HCT116 (cell line): ENCODE data around the gene ADD2. TPM values are rescaled to one million over a fixed set of nuclear protein-coding genes. Genes with fewer than 3 reads are reported as not detected.

ENCODE experiments used
- ATAC-seq: fragments of 200-7000 bp; cut with Tn5 transposase; 2 replicates; pipeline ENCODE4 v1.9.1; 2020; ENCODE audit warnings: mild to moderate bottlenecking, moderate library complexity
- BruUV-seq: library from RNA; stranded (reverse); fragments of 400-500 nt; replicated peaks from 2 replicates; lab custom pipeline; 2021; lab: Mats Ljungman, UMichigan
- CTCF ChIA-PET: fragments of 300-600 bp; sonication (Branson Sonifier 250); formaldehyde crosslinking; loops from one replicate; lab custom pipeline; 2021; ENCODE audit warnings: antibody characterized with exemption; lab: Charles Lee
- POLR2A ChIA-PET: fragments of 300-600, 350-600 bp; sonication (Branson Sonifier 250); formaldehyde crosslinking; loops from one replicate; lab custom pipeline; 2021; ENCODE audit warnings: antibody characterized with exemption; lab: Charles Lee
- RAD21 ChIA-PET, 2 experiments: fragments of 300-600 bp; sonication (Branson Sonifier 250); formaldehyde crosslinking; loops; one replicate each; lab custom pipeline; 2023; ENCODE audit warnings: low total read pairs in 2 of 2; ENCODE audit not compliant: uncharacterized antibody in 2 of 2, unreplicated experiment in 2 of 2, low non-redundant PET in 1 of 2; lab: Charles Lee
- DNase-seq: peaks from one replicate; pipeline ENCODE4 v3.0.0-alpha.2; 2010; ENCODE audit warnings: low read depth, low spot score
- H2AFZ ChIP-seq: fragments of 200-600 bp; shearing (Covaris generic), sonication (generic); 2 replicates; pipeline ENCODE4 v1.6.1; 2017; ENCODE audit warnings: low read depth, mixed run types, mixed read lengths, antibody characterized with exemption, low read length; ENCODE audit not compliant: poor library complexity, severe bottlenecking
- H3K27ac ChIP-seq: 2 replicates; pipeline ENCODE4 v1.5.1; 2012; ENCODE audit warnings: low read depth, low read length
- H3K27me3 ChIP-seq: fragments of 200-600 bp; sonication (generic); 2 replicates; pipeline ENCODE4 v1.6.1; 2016; ENCODE audit warnings: mixed run types, low read length, mixed read lengths; ENCODE audit not compliant: insufficient read depth
- H3K36me3 ChIP-seq, 2 experiments: fragments of 200-500 bp in 1 of 2; fragments of 200-600 bp in 1 of 2; sonication (Bioruptor generic) in 1 of 2; sonication (generic) in 1 of 2; 2 replicates each; pipeline versions ENCODE4 v1.5.1 to v1.6.1; 2014 to 2016; ENCODE audit warnings: low read length in 2 of 2, inconsistent platforms in 1 of 2, mixed read lengths in 1 of 2, mixed run types in 1 of 2; ENCODE audit not compliant: insufficient read depth in 2 of 2, control insufficient read depth in 1 of 2
- H3K4me1 ChIP-seq, 2 experiments: fragments of 200-600 bp in 1 of 2; sonication (generic) in 1 of 2; 2 replicates each; pipeline versions ENCODE4 v1.5.1 to v1.6.1; 2012 to 2017; ENCODE audit warnings: low read length in 2 of 2, inconsistent platforms in 1 of 2, mild to moderate bottlenecking in 1 of 2, mixed read lengths in 1 of 2, mixed run types in 1 of 2, moderate library complexity in 1 of 2; ENCODE audit not compliant: insufficient read depth in 2 of 2, control insufficient read depth in 1 of 2
- H3K4me2 ChIP-seq: fragments of 200-600 bp; sonication (generic); 2 replicates; pipeline ENCODE4 v1.6.1; 2017; ENCODE audit warnings: mixed run types, low read length, mixed read lengths
- H3K4me3 ChIP-seq, 2 experiments: fragments of 200-600 bp in 1 of 2; sonication (generic) in 1 of 2; replicated peaks in 1 of 2; 2 replicates each; pipeline ENCODE4 v1.5.1; 2011 to 2016; ENCODE audit warnings: low read length in 2 of 2, control low read depth in 1 of 2, low read depth in 1 of 2, mild to moderate bottlenecking in 1 of 2, mixed read lengths in 1 of 2, mixed run types in 1 of 2
- H3K79me2 ChIP-seq: fragments of 200-600 bp; sonication (generic); 2 replicates; pipeline ENCODE4 v1.6.1; 2017; ENCODE audit warnings: mild to moderate bottlenecking, mixed run types, low read length, moderate library complexity, mixed read lengths; ENCODE audit not compliant: insufficient read depth
- H3K9ac ChIP-seq: fragments of 200-600 bp; sonication (generic); 2 replicates; pipeline ENCODE4 v1.6.1; 2016; ENCODE audit warnings: low read length, mixed read lengths
- H3K9me2 ChIP-seq: fragments of 200-600 bp; sonication (generic), shearing (Covaris generic); 2 replicates; pipeline ENCODE4 v1.6.1; 2017; ENCODE audit warnings: mixed run types, mild to moderate bottlenecking, moderate library complexity; ENCODE audit not compliant: insufficient read depth
- H3K9me3 ChIP-seq, 2 experiments: fragments of 200-500 bp in 1 of 2; fragments of 200-600 bp in 1 of 2; sonication (Bioruptor generic) in 1 of 2; sonication (generic) in 1 of 2; 2 replicates each; pipeline ENCODE4 v1.6.1; 2014 to 2017; ENCODE audit warnings: low read length in 2 of 2, mixed read lengths in 2 of 2, inconsistent platforms in 1 of 2, low read depth in 1 of 2, mild to moderate bottlenecking in 1 of 2, mixed run types in 1 of 2, moderate library complexity in 1 of 2; ENCODE audit not compliant: control insufficient read depth in 1 of 2, insufficient read depth in 1 of 2
- H4K20me1 ChIP-seq: fragments of 200-600 bp; sonication (generic), shearing (Covaris generic); 2 replicates; pipeline ENCODE4 v1.6.1; 2017; ENCODE audit warnings: mixed run types, mild to moderate bottlenecking, moderate library complexity; ENCODE audit not compliant: insufficient read depth
- CBX3 ChIP-seq: IDR thresholded peaks from 2 replicates; pipeline ENCODE4 v1.6.1; 2012; ENCODE audit warnings: low read depth
- EZH2phosphoT487 ChIP-seq: fragments of 200-600 bp; IDR thresholded peaks from 2 replicates; pipeline ENCODE4 v1.6.1; 2018; ENCODE audit warnings: antibody characterized with exemption, borderline replicate concordance
- JUND ChIP-seq: IDR thresholded peaks from 2 replicates; pipeline ENCODE4 v1.6.1; 2012
- RAD21 ChIP-seq: IDR thresholded peaks from 2 replicates; pipeline ENCODE4 v1.6.1; 2012; ENCODE audit warnings: low read depth, mild to moderate bottlenecking
- SIN3A ChIP-seq: IDR thresholded peaks from 2 replicates; pipeline ENCODE4 v1.6.1; 2012; ENCODE audit warnings: low read depth
- SRF ChIP-seq: IDR thresholded peaks from 2 replicates; pipeline ENCODE4 v1.6.1; 2012; ENCODE audit warnings: low read depth
- TCF7L2 ChIP-seq: IDR thresholded peaks from 2 replicates; pipeline ENCODE4 v1.7.0; 2011; ENCODE audit warnings: borderline replicate concordance, inconsistent platforms; ENCODE audit not compliant: insufficient read depth, insufficient read length; ENCODE audit errors: extremely low read depth
- YY1 ChIP-seq: IDR thresholded peaks from 2 replicates; pipeline ENCODE4 v1.6.1; 2011; ENCODE audit warnings: low read length, low read depth, moderate library complexity, mild to moderate bottlenecking; ENCODE audit not compliant: insufficient replicate concordance; ENCODE audit errors: extremely low read depth
- ZFX ChIP-seq: fragments of 450-650 bp; IDR thresholded peaks from 2 replicates; pipeline ENCODE4 v1.6.1; 2017
- ZNF274 ChIP-seq: fragments of 200-500 bp; sonication (Bioruptor generic); IDR thresholded peaks from 2 replicates; pipeline ENCODE4 v1.6.1; 2014; ENCODE audit warnings: mild to moderate bottlenecking, low read depth, low read length, inconsistent platforms
- intact Hi-C: fragments of 100-400 bp; cut with micrococcal nuclease; formaldehyde crosslinking; loops from 2 replicates; pipeline ENCODE4 v1.10.0; 2022
- total RNA-seq: library from RNA; stranded (reverse); gene quantifications from one replicate; pipeline ENCODE4 v1.2.1, GENCODE V29; 2021; ENCODE audit not compliant: unreplicated experiment
- TF ChIP-seq, protein P1 (sequence below): IDR thresholded peaks from 2 replicates; pipeline ENCODE4 v1.6.1; 2012
- TF ChIP-seq, protein P2 (sequence below): IDR thresholded peaks from 2 replicates; pipeline ENCODE4 v1.6.1; 2011; ENCODE audit warnings: mild to moderate bottlenecking, low read length, moderate library complexity; ENCODE audit not compliant: insufficient replicate concordance; ENCODE audit errors: extremely low read depth
- TF ChIP-seq, protein P3 (sequence below): IDR thresholded peaks from 2 replicates; pipeline ENCODE4 v1.6.1; 2012; ENCODE audit warnings: low read depth

Gene ADD2
- total RNA-seq, 1 experiment from 2014 or later: 0.15 TPM

DNA sequence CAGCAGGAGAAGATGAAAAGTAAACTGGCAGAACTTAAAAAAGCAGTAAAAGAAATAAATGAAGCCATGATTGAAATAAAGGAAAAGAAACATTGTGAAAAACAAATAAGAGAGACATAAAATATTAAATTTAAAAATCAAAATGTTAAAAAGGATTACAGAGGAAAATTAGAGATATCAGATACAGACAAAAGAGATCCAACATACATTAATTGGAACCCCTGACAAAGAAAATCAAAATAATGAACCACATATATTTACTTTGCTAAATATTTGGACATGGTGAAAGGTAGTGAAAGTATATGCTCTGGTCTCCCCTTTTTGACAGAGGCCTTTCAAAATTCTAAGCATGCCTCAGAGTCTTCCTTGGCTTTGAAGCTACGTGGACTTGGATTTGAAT is 134.5 kb downstream of the ADD2 start:
- Histone ChIP-seq H3K27ac (no peak overlapping the region), H3K9me2 (no peaks in the 10 kb centered on the region), H3K9me3 (no peaks in the 10 kb centered on the region), H3K27me3 (no peaks in the 10 kb centered on the region), H3K4me2 (no peak overlapping the region), H3K36me3 (no peaks in the 10 kb centered on the region), H3K4me3 (no peak overlapping the region), H2AFZ (no peak overlapping the region), H4K20me1 (no peaks in the 10 kb centered on the region), H3K9ac (no peak overlapping the region), H3K79me2 (no peaks in the 10 kb centered on the region), H3K4me1 (no peaks in the 10 kb centered on the region)
- ChIA-PET POLR2A (no interaction called here), CTCF (no interaction called here), RAD21 (no interaction called here)
- TF ChIP-seq SIN3A: no peak
- DNase-seq (no peak), ATAC-seq (no peak)
- no TSS peak for BruUV-seq
- intact Hi-C loops: no loop called here

DNA sequence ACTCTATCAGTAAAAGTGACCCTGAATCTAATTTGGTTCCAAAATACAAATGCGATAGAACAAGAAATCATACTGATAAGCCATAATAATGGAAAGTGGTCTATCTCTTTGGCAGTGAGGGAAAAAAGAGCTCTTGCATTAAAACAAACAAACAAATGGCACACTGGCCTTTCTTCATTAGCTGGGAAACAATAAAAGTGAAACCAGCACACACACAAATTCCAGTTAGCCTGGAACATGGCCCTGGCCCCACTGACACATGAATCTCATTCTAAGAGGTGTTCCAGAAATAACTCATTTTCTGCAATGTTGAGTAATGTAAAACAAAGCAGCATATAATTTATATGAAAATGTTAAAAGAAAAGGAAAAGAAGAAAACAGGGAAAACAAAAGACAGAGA is 135.0 kb downstream of the ADD2 start:
- no peak for ATAC-seq
- no TSS peak for BruUV-seq
- Histone ChIP-seq H3K36me3 (no peaks in the 10 kb centered on the region), H2AFZ (no peak overlapping the region), H3K4me2 (no peak overlapping the region), H3K4me1 (no peaks in the 10 kb centered on the region), H4K20me1 (no peaks in the 10 kb centered on the region), H3K9me3 (no peaks in the 10 kb centered on the region), H3K4me3 (no peak overlapping the region), H3K27me3 (no peaks in the 10 kb centered on the region), H3K79me2 (no peaks in the 10 kb centered on the region), H3K9ac (no peak overlapping the region), H3K27ac (no peak overlapping the region), H3K9me2 (no peaks in the 10 kb centered on the region)
- POLR2A ChIA-PET: no interaction called here
- intact Hi-C loops: no loop called here
- CTCF ChIA-PET: interaction anchor here (1.0 kb wide), 1 partner anchor 11 kb away, joined by 4 read pairs; no protein-coding TSS in a partner anchor
- TF ChIP-seq, protein P1, sequence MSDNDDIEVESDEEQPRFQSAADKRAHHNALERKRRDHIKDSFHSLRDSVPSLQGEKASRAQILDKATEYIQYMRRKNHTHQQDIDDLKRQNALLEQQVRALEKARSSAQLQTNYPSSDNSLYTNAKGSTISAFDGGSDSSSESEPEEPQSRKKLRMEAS: no peak
- TF ChIP-seq SIN3A (no peak), TCF7L2 (no peak), YY1 (no peak), ZNF274 (no peak), RAD21 (no peak), EZH2phosphoT487 (no peak), JUND (no peak), ZFX (no peak), SRF (no peak), CBX3 (no peak)
- TF ChIP-seq, protein P2, sequence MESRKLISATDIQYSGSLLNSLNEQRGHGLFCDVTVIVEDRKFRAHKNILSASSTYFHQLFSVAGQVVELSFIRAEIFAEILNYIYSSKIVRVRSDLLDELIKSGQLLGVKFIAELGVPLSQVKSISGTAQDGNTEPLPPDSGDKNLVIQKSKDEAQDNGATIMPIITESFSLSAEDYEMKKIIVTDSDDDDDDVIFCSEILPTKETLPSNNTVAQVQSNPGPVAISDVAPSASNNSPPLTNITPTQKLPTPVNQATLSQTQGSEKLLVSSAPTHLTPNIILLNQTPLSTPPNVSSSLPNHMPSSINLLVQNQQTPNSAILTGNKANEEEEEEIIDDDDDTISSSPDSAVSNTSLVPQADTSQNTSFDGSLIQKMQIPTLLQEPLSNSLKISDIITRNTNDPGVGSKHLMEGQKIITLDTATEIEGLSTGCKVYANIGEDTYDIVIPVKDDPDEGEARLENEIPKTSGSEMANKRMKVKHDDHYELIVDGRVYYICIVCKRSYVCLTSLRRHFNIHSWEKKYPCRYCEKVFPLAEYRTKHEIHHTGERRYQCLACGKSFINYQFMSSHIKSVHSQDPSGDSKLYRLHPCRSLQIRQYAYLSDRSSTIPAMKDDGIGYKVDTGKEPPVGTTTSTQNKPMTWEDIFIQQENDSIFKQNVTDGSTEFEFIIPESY: no peak
- TF ChIP-seq, protein P3, sequence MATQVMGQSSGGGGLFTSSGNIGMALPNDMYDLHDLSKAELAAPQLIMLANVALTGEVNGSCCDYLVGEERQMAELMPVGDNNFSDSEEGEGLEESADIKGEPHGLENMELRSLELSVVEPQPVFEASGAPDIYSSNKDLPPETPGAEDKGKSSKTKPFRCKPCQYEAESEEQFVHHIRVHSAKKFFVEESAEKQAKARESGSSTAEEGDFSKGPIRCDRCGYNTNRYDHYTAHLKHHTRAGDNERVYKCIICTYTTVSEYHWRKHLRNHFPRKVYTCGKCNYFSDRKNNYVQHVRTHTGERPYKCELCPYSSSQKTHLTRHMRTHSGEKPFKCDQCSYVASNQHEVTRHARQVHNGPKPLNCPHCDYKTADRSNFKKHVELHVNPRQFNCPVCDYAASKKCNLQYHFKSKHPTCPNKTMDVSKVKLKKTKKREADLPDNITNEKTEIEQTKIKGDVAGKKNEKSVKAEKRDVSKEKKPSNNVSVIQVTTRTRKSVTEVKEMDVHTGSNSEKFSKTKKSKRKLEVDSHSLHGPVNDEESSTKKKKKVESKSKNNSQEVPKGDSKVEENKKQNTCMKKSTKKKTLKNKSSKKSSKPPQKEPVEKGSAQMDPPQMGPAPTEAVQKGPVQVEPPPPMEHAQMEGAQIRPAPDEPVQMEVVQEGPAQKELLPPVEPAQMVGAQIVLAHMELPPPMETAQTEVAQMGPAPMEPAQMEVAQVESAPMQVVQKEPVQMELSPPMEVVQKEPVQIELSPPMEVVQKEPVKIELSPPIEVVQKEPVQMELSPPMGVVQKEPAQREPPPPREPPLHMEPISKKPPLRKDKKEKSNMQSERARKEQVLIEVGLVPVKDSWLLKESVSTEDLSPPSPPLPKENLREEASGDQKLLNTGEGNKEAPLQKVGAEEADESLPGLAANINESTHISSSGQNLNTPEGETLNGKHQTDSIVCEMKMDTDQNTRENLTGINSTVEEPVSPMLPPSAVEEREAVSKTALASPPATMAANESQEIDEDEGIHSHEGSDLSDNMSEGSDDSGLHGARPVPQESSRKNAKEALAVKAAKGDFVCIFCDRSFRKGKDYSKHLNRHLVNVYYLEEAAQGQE: no peak
- RAD21 ChIA-PET: no interaction called here
- DNase-seq: no peak
